Liver (tissue), 3 donors: ENCODE measurements around the gene SH2D3C.

Source experiments
- RAD21 ChIP-seq, 2 donors: IDR thresholded peaks; 2 replicates each; pipeline ENCODE4 v1.6.1; 2016; ENCODE audit warnings: antibody characterized with exemption in 2 of 2, mild to moderate bottlenecking in 2 of 2
- YY1 ChIP-seq: IDR thresholded peaks from 2 replicates; pipeline ENCODE4 v1.6.1; 2016; ENCODE audit warnings: antibody characterized with exemption, mild to moderate bottlenecking
- TF ChIP-seq, protein P1 (sequence below): fragments of 150-350 bp; IDR thresholded peaks from 2 replicates; pipeline ENCODE4 v1.5.1; 2017; ENCODE audit warnings: improper control_type of control experiment, low read depth, low read length; ENCODE audit not compliant: missing input control
- donor health status: healthy.
- donor health status: healthy.

DNA sequence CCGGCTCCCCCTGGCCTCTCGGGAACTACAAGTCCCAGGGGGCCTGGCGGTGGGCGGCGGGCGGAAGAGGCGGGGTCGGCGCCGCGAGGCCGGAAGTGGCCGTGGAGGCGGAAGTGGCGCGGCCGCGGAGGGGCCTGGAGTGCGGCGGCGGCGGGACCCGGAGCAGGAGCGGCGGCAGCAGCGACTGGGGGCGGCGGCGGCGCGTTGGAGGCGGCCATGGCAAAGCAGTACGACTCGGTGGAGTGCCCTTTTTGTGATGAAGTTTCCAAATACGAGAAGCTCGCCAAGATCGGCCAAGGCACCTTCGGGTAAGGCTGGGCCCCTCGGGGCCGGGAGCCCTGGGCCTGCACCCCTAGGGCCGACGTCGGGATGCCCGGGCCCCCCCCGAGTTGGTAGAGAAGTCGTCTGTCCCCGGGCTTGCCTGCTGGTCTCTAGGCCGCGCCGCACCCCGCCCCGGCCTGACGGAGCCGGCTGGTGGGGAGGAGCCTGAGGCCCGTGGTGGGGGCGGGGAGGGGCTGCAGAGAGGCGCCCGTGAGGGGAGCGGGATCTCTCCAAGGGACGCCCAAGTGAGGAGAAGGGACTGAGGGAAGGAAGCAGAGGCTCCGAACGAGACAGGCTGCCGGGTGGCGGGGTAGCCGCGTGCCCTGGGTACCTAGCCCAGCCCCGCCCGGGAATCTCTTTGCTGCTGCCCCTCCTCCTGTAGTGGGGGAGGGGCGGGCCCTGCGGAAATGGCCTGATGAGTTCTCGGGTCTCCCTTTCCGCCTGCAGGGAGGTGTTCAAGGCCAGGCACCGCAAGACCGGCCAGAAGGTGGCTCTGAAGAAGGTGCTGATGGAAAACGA is 7.7 kb upstream of the SH2D3C start, which contains the start of gene CDK9:
- TF ChIP-seq, protein P1, sequence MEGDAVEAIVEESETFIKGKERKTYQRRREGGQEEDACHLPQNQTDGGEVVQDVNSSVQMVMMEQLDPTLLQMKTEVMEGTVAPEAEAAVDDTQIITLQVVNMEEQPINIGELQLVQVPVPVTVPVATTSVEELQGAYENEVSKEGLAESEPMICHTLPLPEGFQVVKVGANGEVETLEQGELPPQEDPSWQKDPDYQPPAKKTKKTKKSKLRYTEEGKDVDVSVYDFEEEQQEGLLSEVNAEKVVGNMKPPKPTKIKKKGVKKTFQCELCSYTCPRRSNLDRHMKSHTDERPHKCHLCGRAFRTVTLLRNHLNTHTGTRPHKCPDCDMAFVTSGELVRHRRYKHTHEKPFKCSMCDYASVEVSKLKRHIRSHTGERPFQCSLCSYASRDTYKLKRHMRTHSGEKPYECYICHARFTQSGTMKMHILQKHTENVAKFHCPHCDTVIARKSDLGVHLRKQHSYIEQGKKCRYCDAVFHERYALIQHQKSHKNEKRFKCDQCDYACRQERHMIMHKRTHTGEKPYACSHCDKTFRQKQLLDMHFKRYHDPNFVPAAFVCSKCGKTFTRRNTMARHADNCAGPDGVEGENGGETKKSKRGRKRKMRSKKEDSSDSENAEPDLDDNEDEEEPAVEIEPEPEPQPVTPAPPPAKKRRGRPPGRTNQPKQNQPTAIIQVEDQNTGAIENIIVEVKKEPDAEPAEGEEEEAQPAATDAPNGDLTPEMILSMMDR: no peak
- no peak for TF ChIP-seq YY1
- TF ChIP-seq RAD21 (IDR thresholded peaks at IDR 0.05): no peak
